Osteocyte (in vitro differentiated cells): ENCODE data around the gene ZFHX3. TPM values are rescaled to one million over a fixed set of nuclear protein-coding genes. Genes with fewer than 3 reads are reported as not detected.

ENCODE experiments used
- DNase-seq: peaks from one replicate; pipeline ENCODE4 v3.0.0; 2021; ENCODE audit warnings: mixed read lengths; ENCODE audit not compliant: unreplicated experiment; ENCODE audit errors: extremely low spot score
- H3K27ac Mint-ChIP-seq: one replicate; pipeline ENCODE4 v1.8.0; 2021; ENCODE audit warnings: mild to moderate bottlenecking, mixed read lengths; ENCODE audit not compliant: unreplicated experiment
- H3K27me3 Mint-ChIP-seq: one replicate; pipeline ENCODE4 v1.8.0; 2021; ENCODE audit warnings: mixed read lengths; ENCODE audit not compliant: unreplicated experiment
- H3K36me3 Mint-ChIP-seq: one replicate; pipeline ENCODE4 v1.8.0; 2021; ENCODE audit warnings: mixed read lengths; ENCODE audit not compliant: unreplicated experiment
- H3K4me1 Mint-ChIP-seq: one replicate; pipeline ENCODE4 v1.8.0; 2021; ENCODE audit warnings: mixed read lengths; ENCODE audit not compliant: unreplicated experiment
- H3K4me3 Mint-ChIP-seq: one replicate; pipeline ENCODE4 v1.8.0; 2021; ENCODE audit warnings: mild to moderate bottlenecking, moderate library complexity, mixed read lengths; ENCODE audit not compliant: unreplicated experiment
- H3K9me3 Mint-ChIP-seq: one replicate; pipeline ENCODE4 v1.8.0; 2021; ENCODE audit warnings: mixed read lengths; ENCODE audit not compliant: unreplicated experiment
- total RNA-seq: library from RNA; stranded (reverse); gene quantifications from 2 replicates; pipeline ENCODE4 v1.2.1, GENCODE V29; 2021
- TF ChIP-seq, protein P1 (sequence below): fragments of 200-600 bp; sonication (generic); IDR thresholded peaks from 2 replicates; pipeline ENCODE4 v1.5.0; 2021; ENCODE audit warnings: antibody characterized with exemption, mild to moderate bottlenecking, moderate library complexity

ZFHX3 gene
- total RNA-seq, 1 donor from 2014 or later = 89.1 TPM

DNA sequence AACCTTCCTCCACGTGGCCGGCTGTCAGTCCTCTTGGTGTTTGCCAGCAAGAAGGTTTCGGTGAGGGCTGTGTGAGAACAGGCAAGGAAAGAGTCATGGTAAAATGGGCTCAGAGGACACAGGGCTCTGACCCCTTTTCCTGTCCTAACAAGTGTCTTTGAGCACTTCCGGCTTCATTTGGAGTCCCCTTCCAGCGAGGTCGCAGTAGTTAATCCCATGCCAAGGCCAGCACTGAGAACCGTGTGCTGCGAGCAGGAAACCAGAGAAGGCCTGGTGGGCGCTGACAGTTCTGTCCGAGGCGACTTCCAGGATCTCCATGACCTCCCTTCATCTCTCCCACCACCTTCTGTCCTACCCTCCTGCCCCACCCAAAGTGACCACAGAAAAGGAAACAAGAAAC, 168.1 kb downstream of the ZFHX3 start:
- Mint-ChIP-seq H3K36me3 (peaks cover 17% of the 10 kb centered on the region), H3K9me3 (no peaks in the 10 kb centered on the region), H3K4me3 (no peak overlapping the region), H3K4me1 (peaks cover 74% of the 10 kb centered on the region), H3K27ac (peak overlapping the region; percentile 64), H3K27me3 (no peaks in the 10 kb centered on the region)
- no peak for DNase-seq
- TF ChIP-seq, protein P1, sequence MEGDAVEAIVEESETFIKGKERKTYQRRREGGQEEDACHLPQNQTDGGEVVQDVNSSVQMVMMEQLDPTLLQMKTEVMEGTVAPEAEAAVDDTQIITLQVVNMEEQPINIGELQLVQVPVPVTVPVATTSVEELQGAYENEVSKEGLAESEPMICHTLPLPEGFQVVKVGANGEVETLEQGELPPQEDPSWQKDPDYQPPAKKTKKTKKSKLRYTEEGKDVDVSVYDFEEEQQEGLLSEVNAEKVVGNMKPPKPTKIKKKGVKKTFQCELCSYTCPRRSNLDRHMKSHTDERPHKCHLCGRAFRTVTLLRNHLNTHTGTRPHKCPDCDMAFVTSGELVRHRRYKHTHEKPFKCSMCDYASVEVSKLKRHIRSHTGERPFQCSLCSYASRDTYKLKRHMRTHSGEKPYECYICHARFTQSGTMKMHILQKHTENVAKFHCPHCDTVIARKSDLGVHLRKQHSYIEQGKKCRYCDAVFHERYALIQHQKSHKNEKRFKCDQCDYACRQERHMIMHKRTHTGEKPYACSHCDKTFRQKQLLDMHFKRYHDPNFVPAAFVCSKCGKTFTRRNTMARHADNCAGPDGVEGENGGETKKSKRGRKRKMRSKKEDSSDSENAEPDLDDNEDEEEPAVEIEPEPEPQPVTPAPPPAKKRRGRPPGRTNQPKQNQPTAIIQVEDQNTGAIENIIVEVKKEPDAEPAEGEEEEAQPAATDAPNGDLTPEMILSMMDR = no peak

GRCh38 chr16:72878301-72879269, 169.3 kb downstream of the ZFHX3 start:
- Mint-ChIP-seq H3K27ac (peak overlapping the region; percentile 98), H3K4me3 (no peak overlapping the region), H3K9me3 (no peaks in the 10 kb centered on the region), H3K4me1 (peaks cover 70% of the 10 kb centered on the region), H3K36me3 (peaks cover 11% of the 10 kb centered on the region), H3K27me3 (no peaks in the 10 kb centered on the region)
- no peak for DNase-seq
- TF ChIP-seq, protein P1 = no peak

GRCh38 chr16:72877374-72878028, 170.4 kb downstream of the ZFHX3 start:
- H3K27me3 Mint-ChIP-seq = no peaks in the 10 kb centered on the region
- H3K4me1 Mint-ChIP-seq = peaks cover 67% of the 10 kb centered on the region
- no peaks in the 10 kb centered on the region for H3K9me3 Mint-ChIP-seq
- TF ChIP-seq, protein P1 = no peak
- peak overlapping the region; percentile 98 for H3K27ac Mint-ChIP-seq
- peak overlapping the region; percentile 44 for H3K4me3 Mint-ChIP-seq
- H3K36me3 Mint-ChIP-seq = peaks cover 15% of the 10 kb centered on the region
- DNase-seq = no peak

- H3K4me1 Mint-ChIP-seq = peaks cover 64% of the 10 kb centered on the region
- H3K4me3 Mint-ChIP-seq = peak overlapping the region; percentile 44
- H3K36me3 Mint-ChIP-seq = peaks cover 15% of the 10 kb centered on the region
Measured at GRCh38 chr16:72876981-72877373, 171.0 kb downstream of the ZFHX3 start.

More at GRCh38 chr16:72876981-72877373, 171.0 kb downstream of the ZFHX3 start:
- no peak for DNase-seq
- no peaks in the 10 kb centered on the region for H3K9me3 Mint-ChIP-seq
- TF ChIP-seq, protein P1 = no peak
- no peaks in the 10 kb centered on the region for H3K27me3 Mint-ChIP-seq
- peak overlapping the region; percentile 98 for H3K27ac Mint-ChIP-seq
